AG08396 (cell line): ENCODE data around the gene OVCH1.
"Not testable (repeated sequence)": the region's sequence is repeated elsewhere in the genome, so short reads cannot be mapped to it uniquely, and the experiment has no call there.

Experiments
- DNase-seq: peaks from one replicate; pipeline ENCODE4 v3.0.0; 2012; ENCODE audit warnings: low spot score, mixed read lengths

OVCH1 gene

DNA sequence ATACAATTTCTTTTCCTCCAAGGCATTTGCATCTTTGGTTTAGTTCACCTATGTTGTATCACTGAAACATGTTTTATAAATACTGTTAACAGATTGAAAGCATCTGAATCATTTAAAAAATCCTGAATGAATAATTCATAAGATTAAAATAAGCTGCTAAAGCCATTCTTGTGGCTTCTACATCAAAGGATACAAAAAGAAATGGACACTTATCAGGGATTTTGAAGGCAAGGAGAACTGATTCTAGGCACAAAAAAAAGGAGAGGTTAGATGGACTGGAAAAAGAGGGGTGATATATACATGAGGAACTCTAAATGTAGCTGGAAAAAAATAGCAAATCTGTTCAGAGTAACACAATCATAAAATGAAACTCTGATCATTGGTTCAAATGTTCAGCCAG is 5.8 kb upstream of the OVCH1 start:
- no peak for DNase-seq

DNA sequence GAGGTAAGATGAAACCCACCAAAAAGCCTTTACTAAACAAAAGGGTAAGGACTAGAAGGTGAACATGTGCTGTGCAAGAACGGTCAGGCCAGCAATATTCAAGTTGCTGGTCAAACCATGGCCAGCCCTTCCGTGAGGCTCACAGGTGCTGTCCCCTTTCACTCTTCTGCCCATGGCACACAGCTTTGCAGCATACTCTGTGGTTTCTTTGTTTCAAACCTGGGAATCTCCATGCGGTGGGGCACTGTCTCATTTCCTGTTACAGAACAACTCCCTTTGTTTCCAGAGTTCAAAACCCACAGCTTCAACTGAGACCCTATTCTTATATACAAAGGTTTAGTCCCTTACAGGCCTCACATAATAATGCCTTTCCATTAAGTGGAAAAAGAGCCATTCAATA is 1.7 kb upstream of the OVCH1 start:
- DNase-seq = no peak

DNA sequence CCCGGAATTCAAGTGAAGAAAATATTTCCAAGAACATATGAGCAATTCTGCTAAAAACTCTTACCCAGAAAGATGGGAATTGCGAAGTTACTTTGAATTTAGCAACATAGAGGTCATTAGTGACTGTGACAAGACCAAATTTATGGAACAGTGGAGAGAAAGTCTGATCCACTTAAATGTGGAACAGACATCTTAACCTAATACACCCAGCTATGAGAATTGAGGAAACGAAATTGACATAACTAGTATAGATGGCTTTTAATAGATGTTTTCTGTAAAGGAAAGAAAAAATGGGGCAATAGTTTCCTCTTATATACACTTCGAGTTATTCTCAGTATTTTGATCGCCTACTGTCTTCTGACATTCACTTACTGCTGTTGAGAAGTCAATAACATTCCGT is 4.6 kb downstream of the OVCH1 start:
- no peak for DNase-seq

- no peak for DNase-seq
These were observed 10.5 kb downstream of the OVCH1 start for GRCh38 chr12:29486972-29487371.

GRCh38 chr12:29463198-29463597 is 34.3 kb downstream of the OVCH1 start:
- DNase-seq = no peak

DNA sequence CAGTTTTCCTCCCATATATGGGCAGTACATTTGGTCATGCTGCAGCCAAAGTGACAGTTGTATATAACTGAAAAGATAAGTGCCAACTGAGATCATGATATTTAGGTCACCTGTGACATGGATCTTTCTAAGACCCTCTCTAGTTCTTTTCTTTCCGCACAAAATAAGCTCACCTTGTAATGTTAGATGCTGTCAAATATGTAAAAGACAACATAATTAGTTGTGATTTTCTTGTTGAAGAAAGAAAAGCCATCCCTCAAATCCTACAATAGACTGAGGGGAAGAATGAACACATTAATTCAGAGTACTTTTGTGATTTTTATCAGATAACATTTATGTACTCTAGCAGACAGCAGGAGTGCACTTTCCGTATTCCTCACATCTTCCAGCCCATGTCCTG is 37.4 kb downstream of the OVCH1 start:
- no peak for DNase-seq

DNA sequence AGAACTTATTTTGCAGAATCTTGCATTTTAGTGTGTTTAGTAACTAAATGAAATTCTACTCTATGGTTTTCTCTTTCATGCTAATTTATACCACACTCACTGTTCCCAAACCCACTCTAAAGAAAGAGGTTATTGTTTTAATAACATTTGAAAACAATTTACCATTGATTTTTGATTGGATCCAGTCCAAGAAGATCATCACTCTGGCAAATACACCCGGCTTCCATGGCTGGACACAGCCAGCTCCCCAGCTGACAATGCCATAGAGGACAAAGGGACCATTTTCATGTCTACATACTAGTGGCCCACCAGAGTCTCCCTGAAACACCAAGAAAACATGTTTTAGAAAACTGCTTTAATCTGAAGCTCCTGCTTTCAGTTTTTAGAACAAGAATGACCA is 42.4 kb downstream of the OVCH1 start:
- no peak for DNase-seq

DNA sequence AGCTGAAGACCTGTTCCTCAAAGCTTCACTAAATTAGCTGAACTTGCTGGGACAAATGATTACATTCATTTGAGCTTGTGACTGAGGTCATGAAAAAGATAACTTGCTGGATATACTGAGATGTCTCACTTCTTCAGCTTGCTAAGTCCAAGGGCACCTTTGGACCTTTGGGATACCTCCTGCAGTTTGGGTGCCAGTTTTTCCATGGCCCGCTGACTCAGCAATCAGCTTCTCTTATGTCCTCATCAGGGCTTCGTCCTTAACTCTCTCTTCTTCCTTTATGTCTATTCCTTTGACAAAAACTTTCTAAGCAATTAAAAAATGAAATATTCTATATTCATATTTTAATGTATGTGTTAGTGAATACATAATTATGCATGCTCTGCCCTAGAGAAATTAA is 45.6 kb downstream of the OVCH1 start:
- DNase-seq = no peak

- no peak for DNase-seq
These were observed 49.3 kb downstream of the OVCH1 start for GRCh38 chr12:29448157-29448556.

- DNase-seq = no peak
These were observed 50.1 kb downstream of the OVCH1 start for GRCh38 chr12:29447285-29447975.

DNA sequence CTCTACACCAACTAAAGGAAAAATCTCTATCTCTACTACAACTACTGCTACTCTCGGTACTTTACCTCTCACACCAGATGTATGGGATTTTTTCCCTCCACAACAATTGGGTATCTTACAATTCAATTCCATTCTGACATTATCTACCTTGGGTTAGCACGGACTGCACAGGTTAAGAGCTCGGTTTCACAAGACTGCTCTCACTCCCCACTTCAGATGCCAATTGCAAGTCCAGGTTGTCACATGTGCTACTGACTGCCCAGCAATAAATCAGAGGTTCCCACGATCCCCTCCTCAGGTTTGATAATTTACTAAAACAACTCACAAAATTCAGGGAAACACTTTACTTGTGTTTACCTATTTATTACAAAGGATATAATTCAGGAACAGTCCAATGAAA is 58.0 kb downstream of the OVCH1 start:
- no peak for DNase-seq

DNA sequence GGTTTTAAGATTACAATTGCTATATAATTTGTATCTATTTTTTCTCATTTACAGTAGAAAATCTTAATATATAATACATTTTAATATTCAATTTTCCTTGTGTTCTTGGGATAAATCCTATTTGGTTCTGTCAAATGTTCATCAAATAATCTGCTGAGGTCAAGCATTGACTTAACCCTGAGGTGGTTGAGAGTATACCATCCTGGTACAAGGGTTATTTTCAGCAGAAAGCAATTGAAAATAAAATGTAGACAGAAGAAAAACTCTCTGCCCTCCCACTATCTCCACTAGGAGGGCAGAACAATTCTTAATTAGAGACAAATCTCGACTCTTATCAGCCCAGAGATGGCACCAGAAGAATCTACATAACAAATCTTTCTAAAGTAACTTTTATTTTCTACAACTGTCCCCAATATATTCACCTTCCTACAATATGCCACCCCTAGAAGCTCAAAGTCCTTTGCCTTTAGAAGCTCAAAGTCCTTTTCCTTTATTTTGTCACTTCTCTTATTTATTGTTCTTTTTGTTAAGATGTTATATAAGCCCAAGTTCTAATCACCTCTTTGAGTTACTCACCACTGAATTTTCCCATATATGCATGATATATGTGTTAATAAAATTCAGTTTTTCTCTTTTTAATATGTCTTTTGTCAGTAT is 58.6 kb downstream of the OVCH1 start:
- no peak for DNase-seq

- no peak for DNase-seq
These were observed 59.9 kb downstream of the OVCH1 start for GRCh38 chr12:29437575-29437974.

DNA sequence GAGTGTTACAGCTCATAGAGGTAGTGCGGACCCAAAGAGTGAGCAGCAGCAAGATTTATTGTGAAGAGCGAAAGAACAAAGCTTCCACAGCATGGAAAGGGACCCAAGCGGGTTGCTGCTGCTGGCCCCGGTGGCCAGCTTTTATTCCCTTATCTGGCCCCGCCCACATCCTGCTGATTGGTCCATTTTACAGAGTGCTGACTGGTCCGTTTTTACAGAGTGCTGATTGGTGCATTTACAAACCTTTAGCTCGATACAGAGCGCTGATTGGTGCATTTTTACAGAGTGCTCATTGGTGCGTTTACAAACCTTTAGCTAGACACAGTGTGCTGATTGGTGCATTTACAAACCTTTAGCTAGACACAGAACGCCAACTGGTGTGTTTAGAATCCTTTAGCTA is 60.7 kb downstream of the OVCH1 start:
- not testable (repeated sequence) for DNase-seq

GRCh38 chr12:29431513-29431912 is 66.0 kb downstream of the OVCH1 start:
- no peak for DNase-seq

DNA sequence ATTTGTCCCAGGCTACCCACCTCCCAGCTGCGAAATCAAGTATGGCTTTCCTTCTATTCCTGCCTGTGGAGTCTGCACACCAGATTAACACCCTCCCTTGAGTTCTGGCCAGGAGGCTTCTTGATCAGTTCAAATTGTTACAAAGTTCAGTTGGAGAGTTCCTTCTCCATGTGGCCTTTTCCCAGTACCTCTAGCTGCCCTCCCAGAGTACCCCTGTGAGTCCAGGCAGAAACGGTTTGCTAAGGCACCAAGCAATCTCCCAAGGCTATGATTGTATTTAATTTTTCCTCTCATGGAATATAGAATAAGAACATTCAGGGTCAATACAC is 66.8 kb downstream of the OVCH1 start:
- DNase-seq = no peak

DNA sequence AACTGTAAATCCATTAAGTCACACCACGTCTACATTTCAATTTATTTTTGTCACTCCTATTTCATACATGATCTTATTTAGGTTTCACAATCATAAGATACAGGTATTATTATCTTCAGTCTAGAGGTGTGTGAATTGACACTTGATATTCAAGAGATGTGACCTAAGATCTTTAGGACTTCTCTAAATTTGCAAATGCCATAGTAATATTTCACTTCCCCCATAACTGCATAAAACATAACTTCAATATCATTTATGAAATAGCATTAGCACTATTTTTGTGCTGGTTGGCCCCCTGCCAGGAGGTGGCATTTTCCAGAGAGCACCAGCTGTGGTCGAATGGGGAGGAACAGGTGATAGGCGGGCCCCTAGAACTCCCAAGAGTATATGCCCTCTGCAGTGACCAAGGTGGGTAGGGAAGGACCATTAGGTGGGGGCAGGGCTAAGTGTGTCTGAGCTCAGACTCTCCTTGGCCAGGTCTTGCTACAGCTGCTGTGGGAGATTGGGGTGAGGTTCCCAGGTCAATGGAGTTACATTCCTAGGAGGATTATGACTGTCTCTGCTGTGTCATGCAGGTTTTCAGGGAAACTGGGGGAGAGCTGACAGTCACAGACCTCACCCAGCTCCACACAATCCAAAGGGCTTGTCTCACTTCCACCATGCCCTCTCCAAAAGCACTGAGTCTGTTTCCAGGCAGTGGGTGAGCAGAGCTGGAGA is 67.3 kb downstream of the OVCH1 start:
- no peak for DNase-seq

DNA sequence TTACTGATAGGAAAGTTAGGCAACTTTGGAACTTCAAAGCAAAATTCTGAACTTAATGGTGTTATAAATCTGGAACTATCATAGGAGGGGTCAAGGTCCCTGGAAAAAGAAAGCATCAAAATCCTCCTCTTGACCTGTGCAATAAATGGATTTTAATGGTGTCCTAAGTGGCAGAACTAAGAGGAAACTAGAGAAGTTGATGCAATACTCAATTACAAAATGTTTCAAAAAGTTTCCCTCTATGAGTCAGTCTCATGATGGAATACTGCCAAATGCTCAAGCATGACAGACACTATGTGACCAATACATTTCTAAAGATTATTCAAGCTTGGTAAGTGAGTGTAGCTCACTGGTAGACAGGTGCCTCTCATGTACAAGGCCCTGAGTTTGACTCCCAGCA is 68.9 kb downstream of the OVCH1 start:
- peak; percentile 54 for DNase-seq

DNA sequence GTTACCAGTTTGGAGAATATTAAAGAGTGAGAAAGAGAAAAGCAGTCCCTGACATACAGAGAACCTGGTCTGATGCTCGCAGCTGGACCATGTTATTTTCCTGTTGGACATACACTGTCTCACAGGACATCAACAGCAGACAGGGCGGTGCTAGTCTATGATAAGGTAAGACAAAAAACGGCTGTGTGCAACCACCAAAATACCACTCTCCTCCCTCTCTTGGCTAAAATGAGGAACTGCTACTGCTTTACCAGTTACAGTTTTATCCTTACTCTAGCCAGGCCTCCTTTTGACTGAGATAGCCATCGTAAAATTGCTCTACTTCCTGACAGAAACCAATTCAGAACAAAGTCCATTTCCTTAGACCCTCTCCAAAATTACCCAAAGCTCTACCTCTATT is 69.5 kb downstream of the OVCH1 start:
- DNase-seq = no peak

- DNase-seq = no peak
These were observed 71.0 kb downstream of the OVCH1 start for GRCh38 chr12:29426498-29426897.

GRCh38 chr12:29425722-29426121 is 71.8 kb downstream of the OVCH1 start:
- DNase-seq = no peak

DNA sequence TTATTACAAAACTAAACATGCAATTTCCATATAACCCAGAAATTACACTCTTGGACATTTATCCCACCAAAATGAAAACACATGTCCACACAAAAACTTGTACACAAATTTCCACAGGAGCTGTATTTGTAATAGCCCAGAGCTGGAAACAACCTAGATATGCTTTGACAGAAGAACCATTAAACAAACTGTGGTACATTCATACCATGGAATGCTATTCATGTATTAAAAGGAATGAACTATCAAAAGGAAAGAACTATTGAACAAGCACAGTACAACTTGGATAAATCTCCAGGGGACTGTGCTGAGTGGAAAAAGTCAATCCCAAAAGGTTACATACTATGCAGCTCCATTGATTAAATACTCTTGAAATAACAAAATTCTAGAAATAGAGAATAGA is 80.7 kb downstream of the OVCH1 start:
- no peak for DNase-seq

DNA sequence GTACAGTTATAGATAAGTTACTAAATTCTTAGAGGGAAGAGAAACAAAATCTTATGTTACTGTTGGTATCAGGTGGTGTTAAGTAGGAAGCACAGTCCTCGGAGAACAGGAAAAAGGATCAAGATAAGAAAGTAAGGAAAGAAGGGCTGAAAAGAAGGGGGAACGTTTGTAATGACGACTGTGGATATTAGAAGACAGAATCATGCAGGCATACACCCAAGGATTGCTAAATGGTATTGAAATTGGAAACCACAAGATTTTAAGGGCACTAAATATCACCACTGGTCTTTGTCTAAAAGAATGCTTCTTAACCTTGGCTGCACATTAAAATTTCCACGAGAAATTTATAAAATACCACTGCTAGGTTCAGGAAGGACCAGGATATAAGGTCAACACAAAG is 82.4 kb downstream of the OVCH1 start:
- no peak for DNase-seq

GRCh38 chr12:29414368-29414767 is 83.1 kb downstream of the OVCH1 start:
- peak; percentile 18 for DNase-seq
